Effector memory CD4-positive, alpha-beta T cell (primary cell): Measurements from ENCODE around the gene PAPSS1.
"Not testable (repeated sequence)": the region's sequence is repeated elsewhere in the genome, so short reads cannot be mapped to it uniquely, and the experiment has no call there.

Experiments
- DNase-seq, 3 donors: peaks; one replicate each; pipeline ENCODE4 v3.0.0-alpha.2; 2020
- H3K27ac ChIP-seq: 2 replicates; pipeline ENCODE4 v1.7.0; 2013; ENCODE audit warnings: mild to moderate bottlenecking, low read length, moderate library complexity; ENCODE audit not compliant: insufficient read depth, poor library complexity, severe bottlenecking
- H3K27me3 ChIP-seq: replicated peaks from 2 replicates; pipeline ENCODE4 v1.7.0; 2013; ENCODE audit warnings: mild to moderate bottlenecking, low read length; ENCODE audit not compliant: insufficient read depth, control insufficient read depth, poor library complexity, severe bottlenecking
- H3K36me3 ChIP-seq: 2 replicates; pipeline ENCODE4 v1.7.0; 2013; ENCODE audit warnings: mild to moderate bottlenecking, low read length, moderate library complexity; ENCODE audit not compliant: control insufficient read depth, insufficient read depth
- H3K4me1 ChIP-seq: 2 replicates; pipeline ENCODE4 v1.7.0; 2013; ENCODE audit warnings: low read length, mild to moderate bottlenecking; ENCODE audit not compliant: control insufficient read depth, insufficient read depth, poor library complexity, severe bottlenecking
- H3K4me3 ChIP-seq: 2 replicates; pipeline ENCODE4 v1.7.0; 2013; ENCODE audit warnings: low read length, low read depth, mild to moderate bottlenecking; ENCODE audit not compliant: insufficient read depth, poor library complexity, severe bottlenecking
- H3K9me3 ChIP-seq: 2 replicates; pipeline ENCODE4 v1.7.0; 2013; ENCODE audit warnings: mild to moderate bottlenecking, low read length, moderate library complexity; ENCODE audit not compliant: control insufficient read depth

PAPSS1 gene

DNA sequence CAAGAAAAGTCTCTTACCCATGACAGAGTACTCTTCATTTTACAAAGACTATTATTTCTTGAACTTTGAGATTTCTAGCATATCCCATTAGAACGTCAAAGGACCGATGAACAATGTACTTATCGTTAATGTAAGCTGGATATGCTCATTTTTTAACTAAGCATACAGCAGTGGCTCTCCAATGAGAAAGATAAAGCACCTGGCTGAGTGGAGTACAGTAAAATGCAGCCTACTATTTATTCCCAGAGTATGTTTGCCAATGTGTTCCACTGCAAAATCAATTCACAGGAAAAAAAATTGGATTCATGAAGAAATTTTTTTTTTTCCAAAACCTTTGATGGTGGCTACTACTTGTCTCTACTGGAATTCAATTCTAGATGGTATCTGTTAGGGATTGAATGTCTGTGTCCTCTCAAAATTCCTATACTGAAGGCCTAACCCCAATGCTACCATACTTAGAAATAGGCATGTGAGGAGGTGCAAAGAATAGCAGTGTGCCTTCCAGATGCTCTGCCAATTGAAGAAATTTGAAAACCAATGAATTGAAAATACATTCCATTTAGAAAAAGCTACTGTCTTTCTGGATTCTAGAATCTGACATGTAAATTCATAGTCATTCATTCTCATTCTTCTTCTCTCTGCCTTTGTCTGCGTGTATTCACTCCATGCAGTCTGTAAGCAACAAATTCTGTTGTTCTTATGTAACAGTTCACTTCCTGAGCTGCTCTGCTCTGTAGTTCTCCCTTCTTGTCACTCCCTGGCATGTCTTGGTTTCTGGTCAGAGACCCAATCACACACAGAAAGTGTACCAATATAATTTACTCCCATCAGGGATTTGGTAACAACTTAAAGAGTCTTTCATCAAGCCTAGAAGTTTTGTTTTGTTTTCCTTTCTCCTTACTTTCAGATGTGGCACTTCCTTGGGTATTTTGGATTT lies 61.4 kb downstream of the PAPSS1 start:
- Histone ChIP-seq H3K4me3 (no peak overlapping the region), H3K4me1 (no peaks in the 10 kb centered on the region), H3K27me3 (no peaks in the 10 kb centered on the region), H3K9me3 (no peaks in the 10 kb centered on the region), H3K27ac (no peak overlapping the region), H3K36me3 (peaks cover 11% of the 10 kb centered on the region)
- no peak for DNase-seq

DNA sequence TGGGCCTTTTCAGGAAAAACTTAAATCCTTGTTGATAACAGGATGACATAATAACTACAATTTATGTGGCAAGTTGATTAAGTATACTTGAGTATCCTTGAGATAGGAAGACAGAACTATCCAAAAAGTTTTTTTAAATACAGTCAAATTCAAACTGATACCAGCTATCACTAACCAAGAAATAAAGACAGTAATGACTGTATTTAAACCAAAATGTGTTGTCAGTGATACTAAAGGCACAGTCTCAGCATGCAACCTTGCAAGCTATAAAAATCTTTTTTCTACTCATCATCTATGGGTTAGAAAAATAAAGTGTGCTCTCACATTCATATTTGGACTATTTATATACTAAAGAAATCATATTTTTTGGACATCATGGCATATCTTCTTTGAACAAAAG lies 64.7 kb downstream of the PAPSS1 start:
- no peaks in the 10 kb centered on the region for H3K9me3 ChIP-seq

DNA sequence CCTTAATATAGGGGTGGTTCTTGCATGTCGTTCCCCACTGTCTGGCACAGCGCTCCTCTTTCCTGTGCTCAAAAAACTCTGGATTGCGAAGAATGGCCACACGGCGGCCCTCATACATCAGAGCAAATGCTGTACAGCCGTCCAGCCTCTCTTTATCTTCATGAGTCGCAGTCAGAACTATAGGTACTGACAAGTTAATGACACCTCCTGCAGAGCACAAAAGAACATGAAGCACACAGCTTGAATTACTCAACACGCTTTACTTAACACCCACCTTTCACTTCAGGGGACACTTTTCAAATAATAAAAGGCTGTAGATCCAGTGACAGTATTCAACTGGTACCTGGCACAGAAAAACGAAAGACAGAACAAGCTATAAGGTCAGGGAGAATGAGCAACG lies 65.3 kb downstream of the PAPSS1 start:
- Histone ChIP-seq H3K27ac (no peak overlapping the region), H3K4me3 (no peak overlapping the region), H3K9me3 (no peaks in the 10 kb centered on the region), H3K27me3 (no peaks in the 10 kb centered on the region), H3K4me1 (no peaks in the 10 kb centered on the region), H3K36me3 (peaks cover 22% of the 10 kb centered on the region)
- DNase-seq: no peak

More for the DNA sequence above, 64.7 kb downstream of the PAPSS1 start:
- no peak overlapping the region for H3K4me3 ChIP-seq
- peaks cover 22% of the 10 kb centered on the region for H3K36me3 ChIP-seq
- no peaks in the 10 kb centered on the region for H3K4me1 ChIP-seq
- no peak for DNase-seq
- no peaks in the 10 kb centered on the region for H3K27me3 ChIP-seq
- no peak overlapping the region for H3K27ac ChIP-seq

GRCh38 chr4:107651408-107651807 lies 68.6 kb downstream of the PAPSS1 start:
- not testable (repeated sequence) for DNase-seq, H3K4me3 ChIP-seq, H3K27me3 ChIP-seq, H3K27ac ChIP-seq, H3K4me1 ChIP-seq, H3K9me3 ChIP-seq
- peaks cover 22% of the 10 kb centered on the region for H3K36me3 ChIP-seq

GRCh38 chr4:107650251-107650650 lies 69.8 kb downstream of the PAPSS1 start:
- H3K4me3 ChIP-seq: no peak overlapping the region
- no peaks in the 10 kb centered on the region for H3K4me1 ChIP-seq
- H3K36me3 ChIP-seq: peaks cover 22% of the 10 kb centered on the region
- DNase-seq: no peak
- H3K27ac ChIP-seq: no peak overlapping the region
- no peaks in the 10 kb centered on the region for H3K9me3 ChIP-seq
- H3K27me3 ChIP-seq: no peaks in the 10 kb centered on the region

DNA sequence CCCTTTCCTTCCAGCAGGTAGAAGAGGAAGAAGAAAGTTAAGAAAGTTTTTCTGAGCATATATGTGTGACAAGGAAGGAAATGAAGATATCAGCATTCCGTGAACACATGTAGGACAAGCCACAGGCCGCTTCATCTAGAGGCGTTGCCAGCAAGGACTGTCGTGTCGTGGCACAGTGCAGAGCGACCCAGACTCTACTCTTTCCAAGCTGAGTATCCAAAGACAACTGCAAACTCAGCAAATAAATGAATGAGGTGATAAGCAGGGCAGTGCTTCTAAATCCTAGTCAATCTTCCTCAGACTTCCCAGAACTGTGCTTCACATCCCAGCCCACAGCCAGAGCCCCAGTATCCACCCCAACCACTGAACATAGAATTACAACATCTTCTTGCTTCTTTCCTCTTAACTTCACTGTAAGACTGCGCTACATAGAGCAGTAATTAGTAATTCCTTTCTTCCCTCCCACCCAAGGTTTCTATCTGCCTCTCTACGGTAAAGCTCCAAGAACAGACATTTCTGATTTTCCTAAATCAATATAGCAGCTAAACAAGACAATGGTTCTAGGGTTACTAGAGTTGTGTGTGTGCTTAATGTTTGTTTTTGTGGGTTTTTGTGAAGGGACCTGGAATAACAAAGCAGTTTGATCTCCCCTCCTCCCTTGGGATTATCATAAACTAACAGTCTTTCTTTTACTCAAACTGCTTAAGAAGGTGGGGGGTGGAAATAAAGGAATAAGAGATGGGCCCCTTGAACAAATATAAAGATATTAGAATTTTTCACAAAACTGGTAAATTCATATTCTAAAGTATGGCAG lies 71.6 kb downstream of the PAPSS1 start:
- H3K4me1 ChIP-seq: no peaks in the 10 kb centered on the region
- no peak overlapping the region for H3K4me3 ChIP-seq
- no peak for DNase-seq
- no peak overlapping the region for H3K27ac ChIP-seq
- peaks cover 17% of the 10 kb centered on the region for H3K36me3 ChIP-seq
- no peaks in the 10 kb centered on the region for H3K27me3 ChIP-seq
- no peaks in the 10 kb centered on the region for H3K9me3 ChIP-seq

GRCh38 chr4:107647591-107647990 lies 72.4 kb downstream of the PAPSS1 start:
- Histone ChIP-seq H3K27ac (no peak overlapping the region), H3K36me3 (peaks cover 18% of the 10 kb centered on the region)

DNA sequence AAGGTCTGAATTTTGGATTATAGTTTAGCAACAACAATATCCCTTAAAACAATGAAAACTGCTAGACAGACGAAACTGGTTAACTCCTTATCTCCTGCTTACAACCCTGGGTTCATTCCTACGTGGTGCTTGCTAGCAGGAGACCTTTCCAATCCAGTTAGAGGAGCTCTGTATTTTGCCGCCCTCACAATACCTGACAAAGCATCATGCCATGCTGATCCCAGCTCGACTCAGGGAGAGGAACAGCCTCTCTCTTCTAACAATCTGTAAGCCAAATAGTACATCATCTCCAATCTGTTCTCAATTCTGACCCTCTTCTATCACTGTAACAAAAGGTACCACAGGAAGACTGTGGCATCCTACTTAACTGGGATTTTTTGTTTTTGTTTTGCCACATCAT lies 74.4 kb downstream of the PAPSS1 start:
- H3K9me3 ChIP-seq: no peaks in the 10 kb centered on the region
- no peaks in the 10 kb centered on the region for H3K4me1 ChIP-seq
- H3K27me3 ChIP-seq: no peaks in the 10 kb centered on the region
- no peak for DNase-seq
- no peak overlapping the region for H3K27ac ChIP-seq
- peaks cover 16% of the 10 kb centered on the region for H3K36me3 ChIP-seq
- no peak overlapping the region for H3K4me3 ChIP-seq

More at GRCh38 chr4:107647591-107647990, 72.4 kb downstream of the PAPSS1 start:
- Histone ChIP-seq H3K9me3 (no peaks in the 10 kb centered on the region), H3K4me1 (no peaks in the 10 kb centered on the region), H3K4me3 (no peak overlapping the region), H3K27me3 (no peaks in the 10 kb centered on the region)
- DNase-seq: no peak

GRCh38 chr4:107643021-107643420 lies 77.0 kb downstream of the PAPSS1 start:
- Histone ChIP-seq H3K27me3 (no peaks in the 10 kb centered on the region), H3K27ac (no peak overlapping the region)
- no peak for DNase-seq

DNA sequence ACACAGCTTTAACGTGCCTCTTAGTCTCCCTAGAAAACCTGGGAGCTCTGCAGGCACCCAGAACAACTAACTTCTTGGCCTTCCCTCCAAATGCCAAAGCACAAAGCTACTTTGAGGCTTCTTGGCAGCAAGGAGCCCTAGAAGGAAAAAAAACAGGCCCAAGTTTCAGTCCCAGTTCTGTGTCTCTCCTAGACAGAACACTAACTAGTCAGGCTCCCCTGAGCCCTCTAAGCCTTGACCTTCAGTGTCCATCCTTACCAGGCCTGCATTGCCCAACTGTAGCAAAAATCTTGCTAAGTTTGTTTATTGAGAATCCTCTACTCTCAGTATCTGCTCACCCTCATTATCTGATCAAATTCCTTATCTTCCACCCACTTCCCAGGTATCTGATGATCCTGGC lies 79.2 kb downstream of the PAPSS1 start:
- H3K27ac ChIP-seq: no peak overlapping the region

More at GRCh38 chr4:107643021-107643420, 77.0 kb downstream of the PAPSS1 start:
- Histone ChIP-seq H3K4me3 (no peak overlapping the region), H3K9me3 (no peaks in the 10 kb centered on the region), H3K36me3 (peaks cover 16% of the 10 kb centered on the region), H3K4me1 (no peaks in the 10 kb centered on the region)

More for the DNA sequence above, 79.2 kb downstream of the PAPSS1 start:
- no peak for DNase-seq
- Histone ChIP-seq H3K4me1 (no peaks in the 10 kb centered on the region), H3K27me3 (no peaks in the 10 kb centered on the region), H3K4me3 (no peak overlapping the region), H3K9me3 (no peaks in the 10 kb centered on the region), H3K36me3 (peaks cover 16% of the 10 kb centered on the region)
